Measurements from ENCODE around the gene CUEDC2. TPM values are rescaled to one million over a fixed set of nuclear protein-coding genes. Genes with fewer than 3 reads are reported as not detected.
A peak's percentile ranks its signal among the peaks of the same experiment; 100 is the strongest.

The CUEDC2 gene
- total RNA-seq, 1 donor from 2014 or later: 43.7 TPM

- POLR2A ChIA-PET: interaction anchor here (1.2 to 2.0 kb wide), 3 partner anchors 14 to 41 kb away, joined by 3 to 12 read pairs (median 9); partner anchors contain the start of genes FBXL15 and NFKB2
- no peak for TF ChIP-seq CTCF (IDR thresholded peaks at IDR 0.05)
- intact Hi-C loops (cut with micrococcal nuclease): no loop called here
Measured at GRCh38 chr10:102436312-102436711, 3.9 kb upstream of the CUEDC2 start.

GRCh38 chr10:102435529-102436233 lies 3.3 kb upstream of the CUEDC2 start:
- ATAC-seq (ENCODE audit: low read depth): no peak

More at GRCh38 chr10:102436312-102436711, 3.9 kb upstream of the CUEDC2 start:
- Mint-ChIP-seq H3K36me3 (ENCODE audit: low read depth) (peaks cover 4% of the 10 kb centered on the region), H3K4me1 (peaks cover 48% of the 10 kb centered on the region), H3K9me3 (no peaks in the 10 kb centered on the region), H3K27me3 (no peaks in the 10 kb centered on the region), H3K4me3 (peak overlapping the region; percentile 24), H3K27ac (no peak overlapping the region)
- ATAC-seq (ENCODE audit: low read depth) (no peak), DNase-seq (no peak)
- CTCF ChIA-PET: no interaction called here

GRCh38 chr10:102435133-102435497 lies 2.7 kb upstream of the CUEDC2 start:
- Mint-ChIP-seq H3K4me1 (peaks cover 45% of the 10 kb centered on the region), H3K27ac (peak overlapping the region; percentile 68), H3K9me3 (no peaks in the 10 kb centered on the region), H3K36me3 (ENCODE audit: low read depth) (peaks cover 4% of the 10 kb centered on the region), H3K4me3 (peak overlapping the region; percentile 33), H3K27me3 (no peaks in the 10 kb centered on the region)
- TF ChIP-seq CTCF (IDR thresholded peaks at IDR 0.05): no peak
- ATAC-seq (ENCODE audit: low read depth): no peak
- no peak for DNase-seq
- intact Hi-C loops (cut with micrococcal nuclease): no loop called here
- ChIA-PET POLR2A (interaction anchor here (1.9 to 4.3 kb wide), 3 partner anchors 14 to 40 kb away, joined by 9 to 76 read pairs (median 12); partner anchors contain the start of genes C10orf95, FBXL15 and NFKB2), CTCF (interaction anchor here (0.9 to 1.4 kb wide), 2 partner anchors 13 to 16 kb away, joined by 3 to 4 read pairs; partner anchors contain the start of gene C10orf95)

More at GRCh38 chr10:102435529-102436233, 3.3 kb upstream of the CUEDC2 start:
- Mint-ChIP-seq H3K4me3 (peak overlapping the region; percentile 33), H3K4me1 (peaks cover 46% of the 10 kb centered on the region), H3K27ac (peak overlapping the region; percentile 68), H3K27me3 (no peaks in the 10 kb centered on the region), H3K36me3 (ENCODE audit: low read depth) (peaks cover 4% of the 10 kb centered on the region), H3K9me3 (no peaks in the 10 kb centered on the region)
- no peak for DNase-seq
- TF ChIP-seq CTCF (IDR thresholded peaks at IDR 0.05): no peak
- CTCF ChIA-PET: interaction anchor here (0.9 to 1.4 kb wide), 2 partner anchors 14 to 15 kb away, joined by 3 to 4 read pairs; partner anchors contain the start of gene C10orf95
- POLR2A ChIA-PET: interaction anchor here (1.2 to 4.3 kb wide), 4 partner anchors 14 to 40 kb away, joined by 3 to 76 read pairs (median 10); partner anchors contain the start of genes C10orf95, FBXL15 and NFKB2
- intact Hi-C loops (cut with micrococcal nuclease): no loop called here

- POLR2A ChIA-PET: interaction anchor here (1.1 to 4.3 kb wide), 6 partner anchors 9 to 40 kb away, joined by 3 to 78 read pairs (median 32); partner anchors contain the start of genes C10orf95, FBXL15 and NFKB2
- ATAC-seq (ENCODE audit: low read depth) (no peak), DNase-seq (no peak)
- intact Hi-C loops (cut with micrococcal nuclease): loop anchor here (5.0 kb wide), 1 partner anchor 282 kb away; the partner anchor contains the start of gene NOLC1
- CTCF ChIA-PET: interaction anchor here (0.9 to 1.4 kb wide), 2 partner anchors 12 to 16 kb away, joined by 3 to 4 read pairs; partner anchors contain the start of gene C10orf95
- H3K27me3 Mint-ChIP-seq: no peaks in the 10 kb centered on the region
- peaks cover 45% of the 10 kb centered on the region for H3K4me1 Mint-ChIP-seq
- H3K27ac Mint-ChIP-seq: peak overlapping the region; percentile 68
- TF ChIP-seq CTCF (IDR thresholded peaks at IDR 0.05): no peak
- no peaks in the 10 kb centered on the region for H3K9me3 Mint-ChIP-seq
- no peak overlapping the region for H3K4me3 Mint-ChIP-seq
- H3K36me3 Mint-ChIP-seq (ENCODE audit: low read depth): peaks cover 4% of the 10 kb centered on the region
Measured at GRCh38 chr10:102434394-102435132, 2.2 kb upstream of the CUEDC2 start.
